Measurements from ENCODE around the gene CHMP4B. TPM values are rescaled to one million over a fixed set of nuclear protein-coding genes. Genes with fewer than 3 reads are reported as not detected.
A peak's percentile ranks its signal among the peaks of the same experiment; 100 is the strongest.

The CHMP4B gene
- total RNA-seq, 6 donors from 2014 or later = 71.2 to 139 (median 104) TPM

DNA sequence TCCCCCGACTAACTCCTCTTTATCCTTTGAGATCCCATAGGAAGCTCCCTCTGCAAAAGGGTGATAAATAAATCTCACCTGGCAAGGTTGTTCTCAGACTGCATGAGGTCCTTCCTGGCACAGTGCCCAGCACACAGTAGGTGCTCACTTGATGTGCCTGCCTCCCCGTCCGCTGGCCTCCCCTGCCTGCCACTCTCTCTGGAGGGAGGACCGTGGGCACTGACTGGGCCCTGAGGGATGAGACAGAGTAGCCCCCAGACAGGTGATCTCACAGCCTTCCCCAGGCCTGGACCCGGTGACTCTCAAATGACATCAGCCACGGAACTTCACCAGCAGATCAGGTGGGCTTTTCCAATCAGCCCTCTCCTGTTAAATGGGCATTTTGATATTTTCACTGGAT, 57.4 kb downstream of the CHMP4B start:
- ATAC-seq (ENCODE audit: low FRiP score in 2 of 2) (no peak), DNase-seq (no peak)
- H3K9me3 ChIP-seq = no peaks in the 10 kb centered on the region
- peaks cover 0 to 9% (median 5%) of the 10 kb centered on the region in 4 donors for H3K4me1 ChIP-seq
- H3K27ac ChIP-seq = no peak overlapping the region
- no peaks in the 10 kb centered on the region for H3K36me3 ChIP-seq
- no peaks in the 10 kb centered on the region for H3K27me3 ChIP-seq
- 81 to 84% methylated on average over 6 of the region's 6 CpGs for whole genome bisulfite sequencing, 2 donors
- TF ChIP-seq POLR2AphosphoS5 (IDR thresholded peaks at IDR 0.05) (no peak), POLR2A (IDR thresholded peaks at IDR 0.05) (no peak), EP300 (IDR thresholded peaks at IDR 0.05) (no peak)
- TF ChIP-seq, protein P1, sequence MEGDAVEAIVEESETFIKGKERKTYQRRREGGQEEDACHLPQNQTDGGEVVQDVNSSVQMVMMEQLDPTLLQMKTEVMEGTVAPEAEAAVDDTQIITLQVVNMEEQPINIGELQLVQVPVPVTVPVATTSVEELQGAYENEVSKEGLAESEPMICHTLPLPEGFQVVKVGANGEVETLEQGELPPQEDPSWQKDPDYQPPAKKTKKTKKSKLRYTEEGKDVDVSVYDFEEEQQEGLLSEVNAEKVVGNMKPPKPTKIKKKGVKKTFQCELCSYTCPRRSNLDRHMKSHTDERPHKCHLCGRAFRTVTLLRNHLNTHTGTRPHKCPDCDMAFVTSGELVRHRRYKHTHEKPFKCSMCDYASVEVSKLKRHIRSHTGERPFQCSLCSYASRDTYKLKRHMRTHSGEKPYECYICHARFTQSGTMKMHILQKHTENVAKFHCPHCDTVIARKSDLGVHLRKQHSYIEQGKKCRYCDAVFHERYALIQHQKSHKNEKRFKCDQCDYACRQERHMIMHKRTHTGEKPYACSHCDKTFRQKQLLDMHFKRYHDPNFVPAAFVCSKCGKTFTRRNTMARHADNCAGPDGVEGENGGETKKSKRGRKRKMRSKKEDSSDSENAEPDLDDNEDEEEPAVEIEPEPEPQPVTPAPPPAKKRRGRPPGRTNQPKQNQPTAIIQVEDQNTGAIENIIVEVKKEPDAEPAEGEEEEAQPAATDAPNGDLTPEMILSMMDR (IDR thresholded peaks at IDR 0.05) = no peak
- no peak overlapping the region for H3K4me3 ChIP-seq

DNA sequence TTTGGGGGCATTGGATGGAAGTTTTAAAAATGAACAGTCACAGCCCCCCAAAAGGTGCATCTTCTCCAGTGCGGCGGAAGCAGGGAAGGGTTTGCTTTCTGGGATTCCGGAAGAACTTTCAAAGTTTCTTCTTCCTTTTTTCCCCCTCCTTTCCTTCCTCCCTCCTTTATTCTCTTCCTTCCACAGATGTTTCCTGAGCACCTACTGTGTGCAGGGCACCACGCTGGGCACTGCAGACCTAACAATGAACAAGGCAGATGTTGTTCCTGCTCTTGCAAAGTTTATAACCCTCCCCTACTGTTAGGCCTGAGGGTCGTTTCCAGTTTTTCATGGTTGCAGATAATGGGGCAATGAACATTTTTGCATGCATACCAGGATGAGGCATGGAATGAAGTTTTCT, 58.1 kb downstream of the CHMP4B start:
- TF ChIP-seq EP300 (IDR thresholded peaks at IDR 0.05) = no peak
- no peak for TF ChIP-seq POLR2A (IDR thresholded peaks at IDR 0.05)
- TF ChIP-seq, protein P1 (IDR thresholded peaks at IDR 0.05) = no peak
- no peak for TF ChIP-seq POLR2AphosphoS5 (IDR thresholded peaks at IDR 0.05)
- Histone ChIP-seq H3K4me3 (no peak overlapping the region), H3K27me3 (no peaks in the 10 kb centered on the region), H3K4me1 (peaks cover 0 to 9% (median 5%) of the 10 kb centered on the region in 4 donors), H3K9me3 (no peaks in the 10 kb centered on the region), H3K27ac (no peak overlapping the region), H3K36me3 (no peaks in the 10 kb centered on the region)
- WGBS, 2 donors = 82 to 86% methylated on average over 5 of the region's 5 CpGs
- DNase-seq (no peak), ATAC-seq (ENCODE audit: low FRiP score in 2 of 2) (no peak)

DNA sequence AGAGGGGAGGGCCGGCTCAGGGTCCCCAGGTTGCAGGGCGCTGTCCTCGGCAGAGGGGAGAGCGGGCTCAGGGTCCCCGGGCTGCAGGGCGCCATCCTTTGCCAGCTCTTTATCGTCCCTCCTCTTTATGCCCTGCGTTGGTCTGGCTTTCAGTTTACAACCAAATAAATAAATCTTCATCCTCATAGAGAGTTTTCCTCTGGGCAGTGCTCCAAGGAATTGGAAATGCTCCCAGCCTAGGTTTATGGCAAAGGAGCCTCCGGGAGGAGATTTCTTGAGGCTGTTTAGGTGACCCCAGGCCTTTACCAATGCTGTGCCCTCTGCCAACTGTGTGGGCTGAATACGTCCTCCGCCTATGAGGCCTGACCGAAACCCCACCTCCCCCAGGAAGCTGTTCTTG, 60.2 kb downstream of the CHMP4B start:
- H3K9me3 ChIP-seq = no peaks in the 10 kb centered on the region
- DNase-seq (no peak), ATAC-seq (ENCODE audit: low FRiP score in 2 of 2) (peak in 1 of 2 donors; percentile 20)
- no peak for TF ChIP-seq POLR2AphosphoS5 (IDR thresholded peaks at IDR 0.05)
- TF ChIP-seq, protein P1 (IDR thresholded peaks at IDR 0.05) = no peak
- TF ChIP-seq POLR2A (IDR thresholded peaks at IDR 0.05) = no peak
- TF ChIP-seq EP300 (IDR thresholded peaks at IDR 0.05) = no peak
- no peaks in the 10 kb centered on the region for H3K36me3 ChIP-seq
- 58 to 67% methylated on average over 5 to 12 of the region's 12 CpGs for WGBS, 2 donors
- H3K27me3 ChIP-seq = no peaks in the 10 kb centered on the region
- no peak overlapping the region for H3K27ac ChIP-seq
- peaks cover 0 to 9% (median 5%) of the 10 kb centered on the region in 4 donors for H3K4me1 ChIP-seq
- peak overlapping the region in 3 of 4 donors; percentile 2 to 31 (median 29) for H3K4me3 ChIP-seq

DNA sequence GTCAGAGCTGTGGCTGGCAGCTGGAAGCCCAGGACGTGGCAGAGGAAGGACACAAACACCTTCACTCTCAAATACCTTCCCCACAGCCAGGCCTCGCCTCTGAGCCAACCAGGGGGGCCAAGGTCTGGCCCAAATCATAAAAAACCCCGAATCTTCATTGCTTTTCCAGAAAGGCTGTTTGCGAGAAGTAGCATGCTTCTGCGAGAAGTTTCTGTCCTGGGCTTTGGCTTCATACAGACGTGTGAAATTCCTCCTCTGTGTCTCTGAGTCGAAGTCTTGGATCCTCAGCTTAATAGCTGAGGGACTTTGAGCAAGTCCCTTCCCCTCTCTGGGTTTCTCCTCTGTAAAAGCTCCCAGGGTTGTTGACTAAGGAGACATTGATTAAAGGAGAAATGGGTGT, 63.0 kb downstream of the CHMP4B start:
- TF ChIP-seq POLR2A (IDR thresholded peaks at IDR 0.05) (no peak), EP300 (IDR thresholded peaks at IDR 0.05) (no peak), POLR2AphosphoS5 (IDR thresholded peaks at IDR 0.05) (no peak)
- TF ChIP-seq, protein P1 (IDR thresholded peaks at IDR 0.05) = no peak
- Histone ChIP-seq H3K36me3 (no peaks in the 10 kb centered on the region), H3K27ac (no peak overlapping the region), H3K4me1 (peaks cover 0 to 9% (median 5%) of the 10 kb centered on the region in 4 donors), H3K4me3 (no peak overlapping the region), H3K27me3 (no peaks in the 10 kb centered on the region), H3K9me3 (peaks cover 0 to 4% (median 2%) of the 10 kb centered on the region in 4 donors)
- 71 to 79% methylated on average over 7 of the region's 7 CpGs for WGBS, 2 donors
- no peak for DNase-seq
- no peak for ATAC-seq (ENCODE audit: low FRiP score in 2 of 2)

DNA sequence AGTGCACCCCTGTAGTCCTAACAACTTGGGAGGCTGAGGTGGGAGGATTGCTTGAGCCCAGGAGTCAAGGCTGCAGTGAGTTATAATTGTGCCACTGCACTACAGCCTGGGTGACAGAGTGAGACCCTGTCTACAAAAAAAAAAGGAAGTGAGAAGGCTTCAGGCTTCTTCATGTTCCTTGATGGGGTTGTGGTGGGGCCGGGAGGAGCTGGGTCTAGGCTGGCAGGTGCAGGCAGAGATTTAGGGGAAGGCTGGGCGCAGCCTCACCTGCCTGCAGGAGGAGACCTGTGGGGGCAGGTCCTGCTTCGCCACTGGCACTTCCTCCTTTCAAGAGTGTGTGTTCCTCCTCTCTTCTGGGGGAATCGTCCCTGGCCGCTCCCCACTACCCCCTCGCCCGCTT, 63.9 kb downstream of the CHMP4B start:
- ATAC-seq (ENCODE audit: low FRiP score in 2 of 2) (no peak), DNase-seq (no peak)

More for the DNA sequence above, 63.9 kb downstream of the CHMP4B start:
- 73 to 94% methylated on average over 6 to 7 of the region's 7 CpGs for WGBS, 2 donors
- Histone ChIP-seq H3K27me3 (no peaks in the 10 kb centered on the region), H3K27ac (no peak overlapping the region), H3K36me3 (no peaks in the 10 kb centered on the region), H3K4me1 (peaks cover 0 to 9% (median 5%) of the 10 kb centered on the region in 4 donors), H3K9me3 (peaks cover 0 to 13% (median 8%) of the 10 kb centered on the region in 4 donors), H3K4me3 (no peak overlapping the region)
- TF ChIP-seq, protein P1 (IDR thresholded peaks at IDR 0.05) = no peak
- TF ChIP-seq POLR2AphosphoS5 (IDR thresholded peaks at IDR 0.05) = no peak
- no peak for TF ChIP-seq EP300 (IDR thresholded peaks at IDR 0.05)
- no peak for TF ChIP-seq POLR2A (IDR thresholded peaks at IDR 0.05)

Data from upper lobe of left lung (tissue), 6 donors.